ENCODE data around the gene RNF157.

The RNF157 gene

GRCh38 chr17:76157759-76158158, 82.5 kb downstream of the RNF157 start:
- no peak for DNase-seq (ENCODE audit: low read depth)

- no peak for DNase-seq (ENCODE audit: low read depth)
These were observed 83.7 kb downstream of the RNF157 start for GRCh38 chr17:76156662-76156991.

GRCh38 chr17:76155988-76156661, 84.2 kb downstream of the RNF157 start:
- DNase-seq (ENCODE audit: low read depth), result no peak

- no peak for DNase-seq (ENCODE audit: low read depth)
These were observed 85.1 kb downstream of the RNF157 start for GRCh38 chr17:76154936-76155845.

GRCh38 chr17:76154292-76154691, 86.0 kb downstream of the RNF157 start:
- DNase-seq (ENCODE audit: low read depth), result no peak

GRCh38 chr17:76153640-76154039, 86.7 kb downstream of the RNF157 start:
- DNase-seq (ENCODE audit: low read depth), result no peak

- no peak for DNase-seq (ENCODE audit: low read depth)
These were observed 87.1 kb downstream of the RNF157 start for GRCh38 chr17:76153202-76153601.

- no peak for DNase-seq (ENCODE audit: low read depth)
These were observed 87.7 kb downstream of the RNF157 start for GRCh38 chr17:76152591-76152990.

GRCh38 chr17:76151896-76152454, 88.3 kb downstream of the RNF157 start:
- no peak for DNase-seq (ENCODE audit: low read depth)

GRCh38 chr17:76150712-76151622, 89.3 kb downstream of the RNF157 start:
- DNase-seq (ENCODE audit: low read depth), result no peak

GRCh38 chr17:76149214-76149613, 91.1 kb downstream of the RNF157 start:
- no peak for DNase-seq (ENCODE audit: low read depth)

- DNase-seq (ENCODE audit: low read depth), result no peak
These were observed 92.3 kb downstream of the RNF157 start for GRCh38 chr17:76148015-76148326.

- DNase-seq (ENCODE audit: low read depth), result no peak
These were observed 92.9 kb downstream of the RNF157 start for GRCh38 chr17:76147211-76148014.

GRCh38 chr17:76146053-76146851, 94.0 kb downstream of the RNF157 start:
- DNase-seq (ENCODE audit: low read depth), result no peak

GRCh38 chr17:76145231-76146052, 94.9 kb downstream of the RNF157 start:
- DNase-seq (ENCODE audit: low read depth), result peak; percentile 27

GRCh38 chr17:76142585-76143041, 97.7 kb downstream of the RNF157 start:
- no peak for DNase-seq (ENCODE audit: low read depth)

GRCh38 chr17:76142039-76142584, 98.2 kb downstream of the RNF157 start:
- DNase-seq (ENCODE audit: low read depth), result no peak

GRCh38 chr17:76141212-76142038, 98.9 kb downstream of the RNF157 start, which contains the start of gene FOXJ1:
TSS of gene FOXJ1 (minus strand) at chr17:76141245. CDS start at chr17:76140395, 850 bp downstream.
- peak; percentile 86 for DNase-seq (ENCODE audit: low read depth)

Measured in activated gamma-delta T cell treated with anti-CD3 and anti-CD28 coated beads, Interleukin-2, amount 50 U/mL, for 16 hours (primary cell).